HepG2 (cell line): Measurements from ENCODE around the gene PERCC1. TPM values are rescaled to one million over a fixed set of nuclear protein-coding genes. Genes with fewer than 3 reads are reported as not detected.

Source experiments
- HOMEZ ChIP-seq: IDR thresholded peaks from 2 replicates; pipeline ENCODE4 v1.6.1; 2016; ENCODE audit warnings: low read depth
- IRF1 ChIP-seq: sonication (generic); formaldehyde crosslinking; IDR thresholded peaks from 2 replicates; pipeline ENCODE4 v1.4.0; 2020; ENCODE audit warnings: low read depth, mild to moderate bottlenecking, missing genetic modification reagents
- RBFOX2 ChIP-seq: fragments of 200-400 bp; formaldehyde crosslinking; IDR thresholded peaks from 2 replicates; pipeline ENCODE4 v1.6.1; 2017; ENCODE audit warnings: low read depth, mild to moderate bottlenecking, low read length
- SALL2 ChIP-seq: sonication (generic); formaldehyde crosslinking; IDR thresholded peaks from 2 replicates; pipeline ENCODE4 v1.8.1; 2023; ENCODE audit warnings: mild to moderate bottlenecking, missing genetic modification reagents, inconsistent platforms
- THAP11 ChIP-seq: IDR thresholded peaks from 2 replicates; pipeline ENCODE4 v1.6.1; 2016; ENCODE audit warnings: missing biosample characterization, missing genetic modification reagents
- YEATS4 ChIP-seq: sonication (generic); formaldehyde crosslinking; IDR thresholded peaks from 2 replicates; pipeline ENCODE4 v1.4.0; 2020; ENCODE audit warnings: missing genetic modification reagents, borderline replicate concordance
- ZBTB26 ChIP-seq: IDR thresholded peaks from 2 replicates; pipeline ENCODE4 v1.6.1; 2016; ENCODE audit warnings: missing compliant biosample characterization, missing genetic modification reagents, borderline replicate concordance
- ZNF441 ChIP-seq: sonication (generic); formaldehyde crosslinking; IDR thresholded peaks from 2 replicates; pipeline ENCODE4 v1.7.0; 2021; ENCODE audit warnings: missing genetic modification reagents, borderline replicate concordance
- ZNF556 ChIP-seq: sonication (generic); formaldehyde crosslinking; IDR thresholded peaks from 2 replicates; pipeline ENCODE4 v1.4.0; 2020; ENCODE audit warnings: mild to moderate bottlenecking, missing genetic modification reagents, borderline replicate concordance
- ZNF788 ChIP-seq: sonication (generic); formaldehyde crosslinking; IDR thresholded peaks from 2 replicates; pipeline ENCODE4 v1.5.0; 2020; ENCODE audit warnings: mild to moderate bottlenecking, missing genetic modification reagents, borderline replicate concordance
- polyA plus RNA-seq, 8 experiments: library from polyadenylated mRNA; depleted of rRNA in 3 of 8; stranded (reverse) in 7 of 8; unstranded in 1 of 8; fragments of >200 nt; fragmentation: Illumina TruSeq in 4 of 8; extraction: Trizol in 4 of 8; gene quantifications; 2 replicates each; pipeline versions ENCODE4 v1.2.1 to v1.2.3, GENCODE V29; 2011 to 2016; ENCODE audit warnings: low read depth in 4 of 8, missing spikeins in 1 of 8, mixed read lengths in 1 of 8; ENCODE audit not compliant: insufficient read depth in 1 of 8
- total RNA-seq, 5 experiments: library from RNA; depleted of rRNA; stranded (reverse); fragments of >200 nt; fragmentation: Illumina TruSeq; extraction: Trizol; gene quantifications; 2 replicates each; pipeline ENCODE4 v1.2.3, GENCODE V29; 2016; ENCODE audit warnings: low read depth in 1 of 5
- TF ChIP-seq, protein P1 (sequence below): sonication (generic); formaldehyde crosslinking; IDR thresholded peaks from one replicate; pipeline ENCODE4 v1.5.1; 2020; ENCODE audit warnings: mild to moderate bottlenecking, missing genetic modification reagents; ENCODE audit errors: not compliant biosample characterization
- TF ChIP-seq, protein P2 (sequence below): IDR thresholded peaks from 2 replicates; pipeline ENCODE4 v1.6.1; 2012; ENCODE audit warnings: inconsistent platforms
- TF ChIP-seq, protein P3 (sequence below): sonication (generic); formaldehyde crosslinking; IDR thresholded peaks from 2 replicates; pipeline ENCODE4 v1.8.1; 2023; ENCODE audit warnings: mild to moderate bottlenecking, missing genetic modification reagents

The PERCC1 gene
- total and polyA plus RNA-seq, 2 of the 13 experiments (the other 11 are each of a cell fraction or from before 2014, with no cell fraction given) = 0.15 TPM; not detected in 1

GRCh38 chr16:1413684-1414531, 17.0 kb upstream of the PERCC1 start (continued):
- TF ChIP-seq, protein P1, sequence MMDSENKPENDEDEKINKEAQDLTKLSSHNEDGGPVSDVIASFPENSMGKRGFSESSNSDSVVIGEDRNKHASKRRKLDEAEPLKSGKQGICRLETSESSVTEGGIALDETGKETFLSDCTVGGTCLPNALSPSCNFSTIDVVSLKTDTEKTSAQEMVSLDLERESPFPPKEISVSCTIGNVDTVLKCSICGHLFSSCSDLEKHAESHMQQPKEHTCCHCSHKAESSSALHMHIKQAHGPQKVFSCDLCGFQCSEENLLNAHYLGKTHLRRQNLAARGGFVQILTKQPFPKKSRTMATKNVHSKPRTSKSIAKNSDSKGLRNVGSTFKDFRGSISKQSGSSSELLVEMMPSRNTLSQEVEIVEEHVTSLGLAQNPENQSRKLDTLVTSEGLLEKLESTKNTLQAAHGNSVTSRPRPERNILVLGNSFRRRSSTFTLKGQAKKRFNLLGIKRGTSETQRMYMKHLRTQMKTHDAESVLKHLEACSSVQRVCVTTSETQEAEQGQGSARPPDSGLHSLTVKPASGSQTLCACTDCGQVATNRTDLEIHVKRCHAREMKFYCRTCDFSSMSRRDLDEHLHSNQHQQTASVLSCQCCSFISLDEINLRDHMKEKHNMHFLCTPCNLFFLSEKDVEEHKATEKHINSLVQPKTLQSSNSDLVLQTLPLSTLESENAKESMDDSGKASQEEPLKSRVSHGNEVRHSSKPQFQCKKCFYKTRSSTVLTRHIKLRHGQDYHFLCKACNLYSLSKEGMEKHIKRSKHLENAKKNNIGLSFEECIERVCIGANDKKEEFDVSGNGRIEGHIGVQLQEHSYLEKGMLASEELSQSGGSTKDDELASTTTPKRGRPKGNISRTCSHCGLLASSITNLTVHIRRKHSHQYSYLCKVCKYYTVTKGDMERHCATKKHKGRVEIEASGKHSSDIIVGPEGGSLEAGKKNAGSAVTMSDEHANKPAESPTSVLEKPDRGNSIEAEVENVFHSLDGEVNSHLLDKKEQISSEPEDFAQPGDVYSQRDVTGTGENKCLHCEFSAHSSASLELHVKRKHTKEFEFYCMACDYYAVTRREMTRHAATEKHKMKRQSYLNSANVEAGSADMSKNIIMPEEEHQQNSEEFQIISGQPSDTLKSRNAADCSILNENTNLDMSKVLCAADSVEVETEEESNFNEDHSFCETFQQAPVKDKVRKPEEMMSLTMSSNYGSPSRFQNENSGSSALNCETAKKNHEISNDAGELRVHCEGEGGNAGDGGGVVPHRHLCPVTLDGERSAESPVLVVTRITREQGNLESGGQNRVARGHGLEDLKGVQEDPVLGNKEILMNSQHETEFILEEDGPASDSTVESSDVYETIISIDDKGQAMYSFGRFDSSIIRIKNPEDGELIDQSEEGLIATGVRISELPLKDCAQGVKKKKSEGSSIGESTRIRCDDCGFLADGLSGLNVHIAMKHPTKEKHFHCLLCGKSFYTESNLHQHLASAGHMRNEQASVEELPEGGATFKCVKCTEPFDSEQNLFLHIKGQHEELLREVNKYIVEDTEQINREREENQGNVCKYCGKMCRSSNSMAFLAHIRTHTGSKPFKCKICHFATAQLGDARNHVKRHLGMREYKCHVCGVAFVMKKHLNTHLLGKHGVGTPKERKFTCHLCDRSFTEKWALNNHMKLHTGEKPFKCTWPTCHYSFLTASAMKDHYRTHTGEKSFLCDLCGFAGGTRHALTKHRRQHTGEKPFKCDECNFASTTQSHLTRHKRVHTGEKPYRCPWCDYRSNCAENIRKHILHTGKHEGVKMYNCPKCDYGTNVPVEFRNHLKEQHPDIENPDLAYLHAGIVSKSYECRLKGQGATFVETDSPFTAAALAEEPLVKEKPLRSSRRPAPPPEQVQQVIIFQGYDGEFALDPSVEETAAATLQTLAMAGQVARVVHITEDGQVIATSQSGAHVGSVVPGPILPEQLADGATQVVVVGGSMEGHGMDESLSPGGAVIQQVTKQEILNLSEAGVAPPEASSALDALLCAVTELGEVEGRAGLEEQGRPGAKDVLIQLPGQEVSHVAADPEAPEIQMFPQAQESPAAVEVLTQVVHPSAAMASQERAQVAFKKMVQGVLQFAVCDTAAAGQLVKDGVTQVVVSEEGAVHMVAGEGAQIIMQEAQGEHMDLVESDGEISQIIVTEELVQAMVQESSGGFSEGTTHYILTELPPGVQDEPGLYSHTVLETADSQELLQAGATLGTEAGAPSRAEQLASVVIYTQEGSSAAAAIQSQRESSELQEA = peak; percentile 21
- TF ChIP-seq THAP11 (CRISPR knock-in tag) (peak; percentile 38; the same call in 1 of the 2 replicates), HOMEZ (CRISPR knock-in tag) (no peak), ZNF441 (CRISPR knock-in tag) (no peak), RBFOX2 (peak; percentile 69), IRF1 (no peak), ZNF556 (CRISPR knock-in tag) (peak; percentile 21; the same call in 1 of the 2 replicates), ZNF788 (CRISPR knock-in tag) (peak; percentile 4; the same call in 1 of the 2 replicates), ZBTB26 (CRISPR knock-in tag) (0 out of 2 replicates have a peak, but pooled peaks have one; percentile 7), SALL2 (no peak), YEATS4 (CRISPR knock-in tag) (no peak; the same call in 1 of the 2 replicates)
- TF ChIP-seq, protein P2, sequence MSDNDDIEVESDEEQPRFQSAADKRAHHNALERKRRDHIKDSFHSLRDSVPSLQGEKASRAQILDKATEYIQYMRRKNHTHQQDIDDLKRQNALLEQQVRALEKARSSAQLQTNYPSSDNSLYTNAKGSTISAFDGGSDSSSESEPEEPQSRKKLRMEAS = peak; percentile 40
- TF ChIP-seq, protein P3, sequence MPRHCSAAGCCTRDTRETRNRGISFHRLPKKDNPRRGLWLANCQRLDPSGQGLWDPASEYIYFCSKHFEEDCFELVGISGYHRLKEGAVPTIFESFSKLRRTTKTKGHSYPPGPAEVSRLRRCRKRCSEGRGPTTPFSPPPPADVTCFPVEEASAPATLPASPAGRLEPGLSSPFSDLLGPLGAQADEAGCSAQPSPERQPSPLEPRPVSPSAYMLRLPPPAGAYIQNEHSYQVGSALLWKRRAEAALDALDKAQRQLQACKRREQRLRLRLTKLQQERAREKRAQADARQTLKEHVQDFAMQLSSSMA (CRISPR knock-in tag) = no peak
